Measurements from ENCODE around the gene TNP2.

DNA sequence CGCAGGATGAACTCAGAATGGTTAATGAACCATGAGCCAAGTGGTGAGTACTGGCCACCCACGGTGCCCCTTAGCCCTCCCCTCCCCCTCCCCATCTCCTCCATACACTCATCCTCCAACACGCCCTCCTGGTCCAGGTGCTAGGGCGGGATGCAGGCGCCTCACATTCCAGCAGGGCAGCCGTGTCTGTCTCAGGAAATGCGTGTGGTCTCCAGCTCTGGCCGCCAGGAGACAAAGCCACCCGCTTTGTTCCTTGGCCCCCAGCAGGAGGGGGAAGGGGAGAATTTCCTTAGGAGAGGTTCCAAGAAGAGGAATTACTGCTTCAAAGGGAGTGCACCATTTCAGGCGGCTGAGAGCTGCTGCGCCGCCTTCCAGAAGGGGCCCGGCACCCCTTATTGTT is 46.4 kb upstream of the TNP2 start:
- TF ChIP-seq FOXM1 (IDR thresholded peaks at IDR 0.05; ENCODE audit: borderline replicate concordance), result no peak
- TF ChIP-seq SP1 (IDR thresholded peaks at IDR 0.05), result no peak
- no peak for TF ChIP-seq HDGF (IDR thresholded peaks at IDR 0.05; ENCODE audit: borderline replicate concordance)
- TF ChIP-seq BHLHE40 (IDR thresholded peaks at IDR 0.05; ENCODE audit: borderline replicate concordance), result no peak
- TF ChIP-seq CTBP1 (IDR thresholded peaks at IDR 0.05; ENCODE audit: borderline replicate concordance), result no peak
- TF ChIP-seq NFRKB (IDR thresholded peaks at IDR 0.05), result no peak
- no peak for TF ChIP-seq FOXA1 (IDR thresholded peaks at IDR 0.05)
- no peak for TF ChIP-seq FOXK2 (IDR thresholded peaks at IDR 0.05)
- no peak for TF ChIP-seq SUZ12 (IDR thresholded peaks at IDR 0.05)
- TF ChIP-seq ELF4 (IDR thresholded peaks at IDR 0.05), result no peak
- no peak for TF ChIP-seq LEF1 (IDR thresholded peaks at IDR 0.05; ENCODE audit: borderline replicate concordance)
- TF ChIP-seq L3MBTL2 (conservative IDR thresholded peaks at IDR 0.05), result no peak
- TF ChIP-seq, protein P1, sequence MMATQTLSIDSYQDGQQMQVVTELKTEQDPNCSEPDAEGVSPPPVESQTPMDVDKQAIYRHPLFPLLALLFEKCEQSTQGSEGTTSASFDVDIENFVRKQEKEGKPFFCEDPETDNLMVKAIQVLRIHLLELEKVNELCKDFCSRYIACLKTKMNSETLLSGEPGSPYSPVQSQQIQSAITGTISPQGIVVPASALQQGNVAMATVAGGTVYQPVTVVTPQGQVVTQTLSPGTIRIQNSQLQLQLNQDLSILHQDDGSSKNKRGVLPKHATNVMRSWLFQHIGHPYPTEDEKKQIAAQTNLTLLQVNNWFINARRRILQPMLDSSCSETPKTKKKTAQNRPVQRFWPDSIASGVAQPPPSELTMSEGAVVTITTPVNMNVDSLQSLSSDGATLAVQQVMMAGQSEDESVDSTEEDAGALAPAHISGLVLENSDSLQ (IDR thresholded peaks at IDR 0.05), result no peak
- TF ChIP-seq ARNT (IDR thresholded peaks at IDR 0.05), result no peak

Data from HEK293T (cell line).